ENCODE data around the gene ZFHX3. TPM values are rescaled to one million over a fixed set of nuclear protein-coding genes. Genes with fewer than 3 reads are reported as not detected.

The ZFHX3 gene
- total RNA-seq, 2 donors from 2014 or later, result 9.2 to 18.9 TPM

GRCh38 chr16:73052576-73052975 is 4.6 kb upstream of the ZFHX3 start:
- Histone ChIP-seq H3K27me3 (no peaks in the 10 kb centered on the region), H3K27ac (peak overlapping the region; percentile 90 to 91), H3K4me3 (no peak overlapping the region), H3K36me3 (no peaks in the 10 kb centered on the region), H3K9me3 (no peaks in the 10 kb centered on the region), H3K4me1 (peaks cover 0 to 59% of the 10 kb centered on the region in 2 donors)
- no peak for TF ChIP-seq CTCF (IDR thresholded peaks at IDR 0.05)
- no peak for DNase-seq (ENCODE audit: low spot score)

GRCh38 chr16:73051961-73052360 is 4.0 kb upstream of the ZFHX3 start:
- no peak for TF ChIP-seq CTCF (IDR thresholded peaks at IDR 0.05)
- H3K4me3 ChIP-seq, result no peak overlapping the region
- no peaks in the 10 kb centered on the region for H3K36me3 ChIP-seq
- no peaks in the 10 kb centered on the region for H3K27me3 ChIP-seq
- no peak for DNase-seq (ENCODE audit: low spot score)
- H3K4me1 ChIP-seq, result peaks cover 0 to 61% of the 10 kb centered on the region in 2 donors
- no peaks in the 10 kb centered on the region for H3K9me3 ChIP-seq
- peak overlapping the region; percentile 90 to 91 for H3K27ac ChIP-seq

GRCh38 chr16:73051226-73051625 is 3.3 kb upstream of the ZFHX3 start:
- H3K27ac ChIP-seq, result peak overlapping the region; percentile 90 to 91
- no peak for TF ChIP-seq CTCF (IDR thresholded peaks at IDR 0.05)
- no peaks in the 10 kb centered on the region for H3K9me3 ChIP-seq
- no peaks in the 10 kb centered on the region for H3K36me3 ChIP-seq
- DNase-seq (ENCODE audit: low spot score), result no peak
- peaks cover 0 to 60% of the 10 kb centered on the region in 2 donors for H3K4me1 ChIP-seq
- H3K27me3 ChIP-seq, result no peaks in the 10 kb centered on the region
- no peak overlapping the region for H3K4me3 ChIP-seq

- H3K9me3 ChIP-seq, result no peaks in the 10 kb centered on the region
- TF ChIP-seq CTCF (IDR thresholded peaks at IDR 0.05), result no peak
- H3K4me1 ChIP-seq, result peaks cover 0 to 62% of the 10 kb centered on the region in 2 donors
- DNase-seq (ENCODE audit: low spot score), result no peak
- no peaks in the 10 kb centered on the region for H3K36me3 ChIP-seq
- no peaks in the 10 kb centered on the region for H3K27me3 ChIP-seq
- no peak overlapping the region for H3K4me3 ChIP-seq
- H3K27ac ChIP-seq, result peak overlapping the region; percentile 90 to 91
These were observed 2.5 kb upstream of the ZFHX3 start for GRCh38 chr16:73050201-73051099.

- no peak overlapping the region for H3K4me3 ChIP-seq
- no peaks in the 10 kb centered on the region for H3K9me3 ChIP-seq
- no peaks in the 10 kb centered on the region for H3K27me3 ChIP-seq
- TF ChIP-seq CTCF (IDR thresholded peaks at IDR 0.05), result no peak
- H3K4me1 ChIP-seq, result peaks cover 0 to 61% of the 10 kb centered on the region in 2 donors
- no peak for DNase-seq (ENCODE audit: low spot score)
- peak overlapping the region; percentile 85 to 91 for H3K27ac ChIP-seq
- H3K36me3 ChIP-seq, result no peaks in the 10 kb centered on the region
These were observed 1.6 kb upstream of the ZFHX3 start for GRCh38 chr16:73049511-73049910.

Data from right atrium auricular region (tissue), 2 donors.